CD4-positive, alpha-beta T cell (primary cell): ENCODE data around the gene MAB21L1. TPM values are rescaled to one million over a fixed set of nuclear protein-coding genes. Genes with fewer than 3 reads are reported as not detected.

ENCODE experiments used
- ATAC-seq: fragments of 200-7000 bp; cut with Tn5 transposase; one replicate; pipeline ENCODE4 v1.10.0; 2022; ENCODE audit warnings: mild to moderate bottlenecking; ENCODE audit not compliant: poor library complexity
- CTCF ChIA-PET: fragments of 350-600 bp; sonication (Branson Sonifier 250); formaldehyde crosslinking; loops from one replicate; lab custom pipeline; 2021; ENCODE audit warnings: antibody characterized with exemption, inconsistent platforms; lab: Charles Lee
- POLR2A ChIA-PET: fragments of 350-600 bp; sonication (Branson Sonifier 250); formaldehyde crosslinking; loops from one replicate; lab custom pipeline; 2021; ENCODE audit warnings: antibody characterized with exemption, inconsistent platforms; lab: Charles Lee
- DNase-seq, 14 experiments: peaks; one replicate each; pipeline ENCODE4 v3.0.0-alpha.2; 2013 to 2020; ENCODE audit warnings: mixed read lengths in 2 of 14
- H3K27ac ChIP-seq, 2 donors: one replicate each; pipeline versions ENCODE4 v1.5.1 to v1.7.0; 2013; ENCODE audit warnings: low read length in 2 of 2, low read depth in 1 of 2, mild to moderate bottlenecking in 1 of 2
- H3K27me3 ChIP-seq, 2 experiments: 1 replicate in 1 of 2; 2 replicates in 1 of 2; pipeline versions ENCODE4 v1.6.1 to v1.7.0; 2013; ENCODE audit warnings: low read length in 2 of 2, control low read depth in 1 of 2, mild to moderate bottlenecking in 1 of 2, moderate library complexity in 1 of 2; ENCODE audit not compliant: insufficient read depth in 2 of 2, control insufficient read depth in 1 of 2
- H3K36me3 ChIP-seq: one replicate; pipeline ENCODE4 v1.6.1; 2013; ENCODE audit warnings: low read length, control low read depth; ENCODE audit not compliant: insufficient read depth
- H3K4me1 ChIP-seq: one replicate; pipeline ENCODE4 v1.6.1; 2013; ENCODE audit warnings: low read length, control low read depth; ENCODE audit not compliant: insufficient read depth
- H3K4me3 ChIP-seq: one replicate; pipeline ENCODE4 v1.5.1; 2013; ENCODE audit warnings: mild to moderate bottlenecking, low read length, moderate library complexity
- H3K9me3 ChIP-seq, 2 experiments: 1 replicate in 1 of 2; 2 replicates in 1 of 2; pipeline versions ENCODE4 v1.6.1 to v1.7.0; 2013; ENCODE audit warnings: low read length in 2 of 2, mild to moderate bottlenecking in 2 of 2, control low read depth in 1 of 2, moderate library complexity in 1 of 2; ENCODE audit not compliant: control insufficient read depth in 1 of 2, insufficient read depth in 1 of 2
- H3K27ac Mint-ChIP-seq: one replicate; pipeline ENCODE4 v1.8.0; 2020; ENCODE audit warnings: mixed read lengths
- H3K27me3 Mint-ChIP-seq: one replicate; pipeline ENCODE4 v1.8.0; 2021; ENCODE audit warnings: mixed read lengths
- H3K36me3 Mint-ChIP-seq: one replicate; pipeline ENCODE4 v1.8.0; 2021; ENCODE audit warnings: low read depth, mixed read lengths
- H3K4me1 Mint-ChIP-seq: one replicate; pipeline ENCODE4 v1.8.0; 2021; ENCODE audit warnings: low read depth, mixed read lengths
- H3K4me3 Mint-ChIP-seq: one replicate; pipeline ENCODE4 v1.8.0; 2020; ENCODE audit warnings: mild to moderate bottlenecking, mixed read lengths
- H3K9me3 Mint-ChIP-seq: one replicate; pipeline ENCODE4 v1.8.0; 2020; ENCODE audit warnings: mixed read lengths
- CTCF ChIP-seq: fragments of 200-600 bp; IDR thresholded peaks from one replicate; pipeline ENCODE4 v1.8.0; 2022; ENCODE audit warnings: antibody characterized with exemption, mild to moderate bottlenecking
- intact Hi-C, 2 experiments: fragments of 100-400 bp; cut with DNase I in 1 of 2; cut with micrococcal nuclease in 1 of 2; formaldehyde crosslinking; loops; one replicate each; pipeline versions ENCODE4 v1.15.1 to v1.9.0; 2023 to 2025; cut with DNase I, micrococcal nuclease
- total RNA-seq, 174 experiments: library from RNA in 2 of 174; stranded (reverse) in 2 of 174; gene quantifications; one replicate each; pipeline ENCODE4 v1.2.3 and lab custom pipeline; 2021 to 2026

Gene MAB21L1
- total RNA-seq, 2 experiments from 2014 or later = not detected

- ChIA-PET POLR2A (no interaction called here), CTCF (no interaction called here)
- Mint-ChIP-seq H3K9me3 (peaks cover 5% of the 10 kb centered on the region), H3K27me3 (no peaks in the 10 kb centered on the region), H3K4me3 (no peak overlapping the region), H3K27ac (no peak overlapping the region), H3K4me1 (no peaks in the 10 kb centered on the region), H3K36me3 (no peaks in the 10 kb centered on the region)
- Histone ChIP-seq H3K4me3 (no peak overlapping the region), H3K9me3 (no peaks in the 10 kb centered on the region), H3K27me3 (no peaks in the 10 kb centered on the region), H3K27ac (no peak overlapping the region), H3K4me1 (no peaks in the 10 kb centered on the region), H3K36me3 (no peaks in the 10 kb centered on the region)
- ATAC-seq (no peak), DNase-seq (no peak)
- no peak for TF ChIP-seq CTCF
- intact Hi-C loops = no loop called here
These were observed 23.2 kb upstream of the MAB21L1 start for GRCh38 chr13:35499676-35500075.

GRCh38 chr13:35499196-35499662 lies 22.7 kb upstream of the MAB21L1 start:
- Mint-ChIP-seq H3K27ac (no peak overlapping the region), H3K9me3 (peaks cover 5% of the 10 kb centered on the region), H3K4me3 (no peak overlapping the region), H3K4me1 (no peaks in the 10 kb centered on the region), H3K27me3 (no peaks in the 10 kb centered on the region), H3K36me3 (no peaks in the 10 kb centered on the region)
- TF ChIP-seq CTCF = no peak
- Histone ChIP-seq H3K9me3 (no peaks in the 10 kb centered on the region), H3K36me3 (no peaks in the 10 kb centered on the region), H3K4me3 (no peak overlapping the region), H3K4me1 (no peaks in the 10 kb centered on the region), H3K27me3 (no peaks in the 10 kb centered on the region), H3K27ac (no peak overlapping the region)
- ATAC-seq = no peak
- ChIA-PET POLR2A (no interaction called here), CTCF (no interaction called here)
- intact Hi-C loops = no loop called here
- no peak for DNase-seq

GRCh38 chr13:35498231-35498630 lies 21.7 kb upstream of the MAB21L1 start:
- Histone ChIP-seq H3K4me1 (no peaks in the 10 kb centered on the region), H3K9me3 (no peaks in the 10 kb centered on the region), H3K27me3 (no peaks in the 10 kb centered on the region), H3K36me3 (no peaks in the 10 kb centered on the region), H3K27ac (no peak overlapping the region), H3K4me3 (no peak overlapping the region)
- H3K27ac Mint-ChIP-seq = no peak overlapping the region
- POLR2A ChIA-PET = no interaction called here
- no peak for TF ChIP-seq CTCF
- CTCF ChIA-PET = no interaction called here
- DNase-seq = no peak
- H3K9me3 Mint-ChIP-seq = peaks cover 5% of the 10 kb centered on the region
- H3K27me3 Mint-ChIP-seq = no peaks in the 10 kb centered on the region
- H3K4me1 Mint-ChIP-seq = no peaks in the 10 kb centered on the region
- ATAC-seq = no peak
- intact Hi-C loops = no loop called here
- H3K4me3 Mint-ChIP-seq = no peak overlapping the region
- no peaks in the 10 kb centered on the region for H3K36me3 Mint-ChIP-seq
